Measurements from ENCODE around the gene TDRKH.
A peak's percentile ranks its signal among the peaks of the same experiment; 100 is the strongest.
"Not testable (repeated sequence)": the region's sequence is repeated elsewhere in the genome, so short reads cannot be mapped to it uniquely, and the experiment has no call there.

Gene TDRKH

DNA sequence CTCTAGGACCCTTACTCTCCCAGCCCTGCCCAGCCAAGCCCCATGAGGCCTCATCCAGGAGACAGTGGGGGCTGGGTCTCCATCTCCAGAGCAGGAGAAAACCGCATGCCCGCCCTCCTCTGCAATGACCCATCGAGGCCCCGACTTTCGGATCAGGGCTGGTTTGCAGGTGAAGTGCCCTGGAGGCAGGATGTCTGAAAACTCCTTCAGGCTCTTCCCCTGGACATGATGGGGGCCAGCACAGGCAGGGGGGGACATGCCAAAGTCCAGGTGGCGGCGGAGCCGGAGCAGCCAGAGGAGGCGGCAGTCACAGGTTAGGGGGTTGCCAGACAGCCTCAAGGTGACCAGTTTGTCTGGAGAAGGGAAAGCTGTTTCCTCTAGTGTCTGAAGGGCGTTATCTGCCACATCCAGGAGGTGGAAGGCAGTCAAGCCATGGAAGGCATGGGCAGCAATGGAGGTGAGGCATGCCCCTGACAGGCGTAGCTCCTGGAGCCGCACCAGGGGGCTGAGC lies 11.1 kb upstream of the TDRKH start:
- no peak for DNase-seq

- DNase-seq, result no peak
Observed at GRCh38 chr1:151800830-151801229, 10.5 kb upstream of the TDRKH start.

- no peak for DNase-seq
Observed at GRCh38 chr1:151799179-151800022, 9.1 kb upstream of the TDRKH start.

DNA sequence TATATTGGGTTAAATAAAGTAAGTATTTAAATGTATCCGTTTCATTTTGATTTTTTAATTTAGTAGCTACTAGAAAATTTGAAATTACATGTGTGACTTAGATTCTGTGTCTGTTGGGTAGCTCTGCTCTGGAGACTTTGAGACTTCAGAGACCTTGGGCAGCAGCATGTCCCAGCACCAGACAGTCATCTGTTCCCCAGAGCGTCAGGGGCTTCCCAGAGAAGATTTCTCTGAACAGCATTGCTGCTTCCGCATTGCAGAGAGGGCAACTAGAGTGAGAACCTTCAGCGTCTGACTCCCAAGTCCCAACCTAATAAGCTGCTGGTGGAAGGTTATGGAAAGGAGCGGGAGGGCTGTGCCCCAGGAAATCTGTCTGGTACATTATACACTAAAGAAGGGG lies 8.3 kb upstream of the TDRKH start:
- no peak for DNase-seq

DNA sequence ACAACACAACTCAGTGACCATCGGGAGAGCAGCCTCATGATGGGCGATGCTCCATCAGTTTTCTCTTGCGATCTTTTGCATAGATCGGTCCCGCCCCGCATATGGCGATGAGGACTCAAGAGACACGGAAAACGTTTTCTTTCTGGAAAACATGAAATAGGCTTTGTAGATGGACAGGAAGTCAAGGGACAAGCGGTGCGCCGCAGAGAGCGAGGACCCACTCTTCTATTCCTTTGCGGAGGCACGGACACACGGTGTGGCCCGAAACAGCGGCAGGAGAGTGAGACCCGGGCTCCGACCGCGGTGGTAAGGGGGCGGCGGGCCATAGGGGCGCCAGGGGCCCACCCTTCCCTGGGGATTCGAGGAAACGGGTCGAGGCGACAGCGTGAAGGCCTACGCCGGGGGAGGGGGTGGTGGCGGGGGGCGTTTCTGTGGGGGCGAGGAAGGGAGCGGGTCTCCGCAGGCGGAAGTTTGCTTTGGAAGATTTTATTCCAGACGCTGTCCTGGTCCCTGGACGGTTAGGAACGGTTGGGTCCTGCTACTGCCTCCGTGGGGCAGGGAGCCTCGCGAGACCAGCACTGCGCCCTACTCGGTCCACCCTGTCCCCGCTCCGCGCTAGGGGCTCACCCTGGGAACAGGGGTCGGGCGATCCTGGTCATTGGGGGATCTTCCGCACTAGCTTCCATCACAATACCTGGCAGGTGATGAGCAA lies 796 bp upstream of the TDRKH start:
- no peak for DNase-seq

- DNase-seq, result no peak
Observed at GRCh38 chr1:151787689-151788088, 2.6 kb downstream of the TDRKH start.

GRCh38 chr1:151783796-151784195 lies 6.5 kb downstream of the TDRKH start:
- no peak for DNase-seq

GRCh38 chr1:151782741-151783140 lies 7.6 kb downstream of the TDRKH start:
- no peak for DNase-seq

DNA sequence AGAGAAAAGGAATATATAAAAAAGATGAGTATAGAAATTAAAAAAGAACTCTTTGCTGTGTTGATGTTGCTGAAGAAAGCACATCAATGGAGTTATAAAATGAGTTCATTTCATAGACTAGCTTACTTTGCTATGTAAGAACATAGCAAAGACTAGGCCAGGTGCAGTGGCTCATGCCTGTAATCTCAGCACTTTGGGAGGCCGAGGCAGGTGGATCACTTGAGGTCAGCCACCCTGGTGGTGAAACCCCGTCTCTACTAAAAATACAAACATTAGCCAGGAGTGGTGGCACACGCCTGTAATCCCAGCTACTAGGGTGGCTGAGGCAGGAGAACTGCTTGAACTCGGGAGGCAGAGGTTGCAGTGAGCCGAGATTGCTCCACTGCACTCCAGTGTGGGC lies 8.3 kb downstream of the TDRKH start:
- not testable (repeated sequence) for DNase-seq

GRCh38 chr1:151780736-151781135 lies 9.6 kb downstream of the TDRKH start:
- DNase-seq, result not testable (repeated sequence)

- DNase-seq, result no peak
Observed at GRCh38 chr1:151779852-151780251, 10.4 kb downstream of the TDRKH start.

DNA sequence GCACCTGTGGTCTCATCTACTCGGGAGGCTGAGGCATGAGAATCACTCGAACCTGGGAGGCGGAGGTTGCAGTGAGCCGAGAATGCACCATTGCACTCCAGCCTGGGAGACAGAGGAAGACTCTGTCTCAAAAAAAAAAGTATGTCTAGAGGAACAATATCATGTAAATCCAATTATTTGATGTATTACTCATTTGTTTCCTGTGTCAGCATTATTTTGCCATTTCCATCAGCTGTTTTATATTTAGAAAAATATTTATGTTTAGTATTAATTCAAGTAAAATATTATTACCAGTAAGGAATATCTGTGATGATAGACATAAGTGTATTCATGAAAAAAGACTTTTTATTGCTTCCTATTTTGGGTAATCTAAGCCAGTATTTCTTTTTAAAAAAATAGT lies 13.0 kb downstream of the TDRKH start:
- DNase-seq, result no peak

DNA sequence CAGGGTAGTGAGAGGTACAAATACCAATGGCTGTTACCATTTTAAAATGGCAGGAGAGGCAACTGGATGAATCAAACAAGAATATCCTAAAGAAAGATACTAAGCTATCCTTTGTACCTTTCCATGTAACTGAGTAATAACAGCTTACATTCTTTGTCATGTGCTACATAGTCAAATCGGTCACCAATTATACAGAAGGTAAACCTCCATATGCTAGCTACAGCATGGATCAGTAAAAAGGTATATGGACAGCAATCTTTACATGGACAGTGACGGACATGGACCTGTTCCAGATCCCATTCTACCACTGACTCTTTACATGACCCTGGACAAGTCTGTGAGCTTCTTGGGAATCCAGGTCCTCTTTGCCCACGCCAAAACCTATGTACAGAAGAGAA lies 13.6 kb downstream of the TDRKH start:
- DNase-seq, result no peak

- no peak for DNase-seq
Observed at GRCh38 chr1:151775894-151776664, 14.2 kb downstream of the TDRKH start.

GRCh38 chr1:151774256-151774922 lies 15.9 kb downstream of the TDRKH start:
- DNase-seq, result no peak

GRCh38 chr1:151773702-151774101 lies 16.6 kb downstream of the TDRKH start:
- no peak for DNase-seq

DNA sequence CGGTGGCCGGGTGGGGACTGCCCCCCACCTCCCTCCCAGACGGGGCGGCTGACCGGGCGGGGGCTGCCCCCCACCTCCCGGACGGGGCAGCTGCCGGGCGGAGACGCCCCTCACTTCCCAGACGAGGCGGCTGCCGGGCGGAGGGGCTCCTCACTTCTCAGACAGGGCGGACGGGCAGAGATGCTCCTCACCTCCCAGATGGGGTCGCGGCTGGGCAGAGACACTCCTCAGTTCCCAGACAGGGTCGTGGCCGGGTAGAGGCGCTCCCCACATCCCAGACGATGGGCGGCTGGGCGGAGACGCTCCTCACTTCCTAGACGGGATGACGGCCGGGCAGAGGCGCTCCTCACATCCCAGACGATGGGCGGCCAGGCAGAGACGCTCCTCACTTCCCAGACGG lies 21.0 kb downstream of the TDRKH start:
- not testable (repeated sequence) for DNase-seq

- not testable (repeated sequence) for DNase-seq
Observed at GRCh38 chr1:151768351-151769066, 21.8 kb downstream of the TDRKH start.

DNA sequence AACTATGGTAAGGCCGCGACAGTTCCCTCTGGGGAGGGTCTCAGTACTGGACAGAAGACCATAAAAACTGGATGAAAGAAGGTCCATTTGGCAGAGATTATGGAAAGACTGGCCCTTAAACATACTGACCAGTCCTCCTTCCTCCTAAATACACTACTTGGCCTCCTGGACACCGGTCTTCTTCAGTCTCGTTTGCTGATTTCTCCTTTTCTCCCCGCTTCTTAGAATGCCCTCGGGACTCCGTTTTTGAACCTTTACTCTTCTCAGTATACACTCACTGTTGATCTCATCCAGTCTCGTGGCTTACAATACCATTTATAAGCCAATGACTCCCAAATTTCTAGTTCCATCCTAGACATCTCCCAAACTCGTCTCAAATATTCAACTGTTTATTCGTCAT lies 26.3 kb downstream of the TDRKH start:
- DNase-seq, result no peak

- peak; percentile 79 for DNase-seq
Observed at GRCh38 chr1:151762941-151763921, 27.1 kb downstream of the TDRKH start, which contains the start of gene MRPL9. MRPL9 (minus strand) TSS chr1:151763496; CDS start chr1:151763479, 17 bp downstream.

All from activated T-cell treated with anti-CD3 and anti-CD28 coated beads for 4 hours (primary cell).